Tibial nerve (tissue), 4 donors: ENCODE results near the gene GPC5. TPM values are rescaled to one million over a fixed set of nuclear protein-coding genes. Genes with fewer than 3 reads are reported as not detected.

ENCODE experiments used
- DNase-seq, 2 donors: peaks; one replicate each; pipeline ENCODE4 v3.0.0-alpha.2; 2019; ENCODE audit warnings: low spot score in 2 of 2
- H3K27ac ChIP-seq, 4 donors: fragments of 200-600 bp; sonication (generic) in 3 of 4; one replicate each; pipeline ENCODE4 v1.5.1; 2017 to 2019; ENCODE audit warnings: mild to moderate bottlenecking in 1 of 4
- H3K27me3 ChIP-seq, 2 donors: fragments of 200-600 bp; sonication (generic) in 1 of 2; one replicate each; pipeline versions ENCODE4 v1.5.1 to v1.6.0; 2017 to 2019
- H3K36me3 ChIP-seq, 3 donors: fragments of 200-600 bp; sonication (generic); one replicate each; pipeline ENCODE4 v1.5.1; 2018 to 2019
- H3K4me1 ChIP-seq, 4 donors: fragments of 200-600 bp; sonication (generic) in 3 of 4; one replicate each; pipeline ENCODE4 v1.5.1; 2017 to 2019
- H3K4me3 ChIP-seq, 4 donors: fragments of 200-600 bp; sonication (generic) in 3 of 4; one replicate each; pipeline ENCODE4 v1.5.1; 2017 to 2019; ENCODE audit warnings: mild to moderate bottlenecking in 1 of 4, moderate library complexity in 1 of 4
- H3K9me3 ChIP-seq, 4 donors: fragments of 200-600 bp; sonication (generic) in 3 of 4; one replicate each; pipeline ENCODE4 v1.5.1; 2017 to 2019
- CTCF ChIP-seq, 5 experiments: fragments of 200-600 bp in 3 of 5; fragments of 450-650 bp in 2 of 5; sonication (generic) in 3 of 5; IDR thresholded peaks; one replicate each; pipeline ENCODE4 v1.5.1; 2016 to 2019; ENCODE audit warnings: antibody characterized with exemption in 5 of 5, mild to moderate bottlenecking in 3 of 5, moderate library complexity in 2 of 5
- EP300 ChIP-seq, 2 donors: sonication (generic); formaldehyde crosslinking; IDR thresholded peaks; one replicate each; pipeline ENCODE4 v1.6.1; 2017; ENCODE audit warnings: antibody characterized with exemption in 2 of 2, mild to moderate bottlenecking in 1 of 2
- POLR2A ChIP-seq, 2 donors: fragments of 450-650 bp; IDR thresholded peaks; one replicate each; pipeline ENCODE4 v1.6.1; 2017; ENCODE audit warnings: antibody characterized with exemption in 2 of 2, mild to moderate bottlenecking in 2 of 2, moderate library complexity in 2 of 2
- WGBS, 2 donors: methylation state at CpG; one replicate each; pipeline ENCODE4 v1.1.5; 2018; 5-methylcytosine and 5-hydroxymethylcytosine counted together
- total RNA-seq, 4 donors: library from RNA; depleted of rRNA; stranded (reverse); fragments of >200 nt; gene quantifications; one replicate each; pipeline ENCODE4 v1.1.0, GENCODE V29; 2016

Gene GPC5
- total RNA-seq, 4 donors from 2014 or later, result 3.7 to 5.7 (median 4.2) TPM; not detected in 1

- no peaks in the 10 kb centered on the region for H3K9me3 ChIP-seq
- WGBS, 2 donors, result 81 to 87% methylated on average over 7 of the region's 7 CpGs
- no peaks in the 10 kb centered on the region for H3K4me1 ChIP-seq
- no peak for DNase-seq
- no peak for TF ChIP-seq EP300 (IDR thresholded peaks at IDR 0.05)
- no peak for TF ChIP-seq POLR2A (IDR thresholded peaks at IDR 0.05)
- TF ChIP-seq CTCF (IDR thresholded peaks at IDR 0.05), result no peak
- no peak overlapping the region for H3K27ac ChIP-seq
- no peaks in the 10 kb centered on the region for H3K27me3 ChIP-seq
- no peaks in the 10 kb centered on the region for H3K36me3 ChIP-seq
- H3K4me3 ChIP-seq, result no peak overlapping the region
Observed at GRCh38 chr13:92488249-92488852, 1089.9 kb downstream of the GPC5 start.

GRCh38 chr13:92491839-92492238 lies 1093.4 kb downstream of the GPC5 start:
- Histone ChIP-seq H3K36me3 (no peaks in the 10 kb centered on the region), H3K4me1 (no peaks in the 10 kb centered on the region), H3K27ac (no peak overlapping the region), H3K4me3 (no peak overlapping the region), H3K27me3 (no peaks in the 10 kb centered on the region), H3K9me3 (no peaks in the 10 kb centered on the region)
- DNase-seq, result no peak
- TF ChIP-seq CTCF (IDR thresholded peaks at IDR 0.05), result no peak
- no peak for TF ChIP-seq POLR2A (IDR thresholded peaks at IDR 0.05)
- TF ChIP-seq EP300 (IDR thresholded peaks at IDR 0.05), result no peak

GRCh38 chr13:92494915-92495314 lies 1096.5 kb downstream of the GPC5 start:
- Histone ChIP-seq H3K27me3 (no peaks in the 10 kb centered on the region), H3K4me3 (no peak overlapping the region), H3K9me3 (peaks cover 0 to under 1% (median 0%) of the 10 kb centered on the region in 4 donors), H3K27ac (no peak overlapping the region), H3K4me1 (no peaks in the 10 kb centered on the region), H3K36me3 (no peaks in the 10 kb centered on the region)
- no peak for TF ChIP-seq POLR2A (IDR thresholded peaks at IDR 0.05)
- TF ChIP-seq CTCF (IDR thresholded peaks at IDR 0.05), result no peak
- no peak for TF ChIP-seq EP300 (IDR thresholded peaks at IDR 0.05)
- 89 to 90% methylated on average over 2 of the region's 2 CpGs for WGBS, 2 donors
- no peak for DNase-seq

GRCh38 chr13:92500192-92500591 lies 1101.8 kb downstream of the GPC5 start:
- DNase-seq, result no peak
- WGBS, 2 donors, result 34 to 44% methylated on average over 6 of the region's 6 CpGs
- Histone ChIP-seq H3K27ac (no peak overlapping the region), H3K36me3 (no peaks in the 10 kb centered on the region), H3K4me1 (no peaks in the 10 kb centered on the region), H3K27me3 (no peaks in the 10 kb centered on the region), H3K9me3 (peaks cover 0 to 4% (median 0%) of the 10 kb centered on the region in 4 donors), H3K4me3 (no peak overlapping the region)
- TF ChIP-seq CTCF (IDR thresholded peaks at IDR 0.05) (no peak), POLR2A (IDR thresholded peaks at IDR 0.05) (no peak), EP300 (IDR thresholded peaks at IDR 0.05) (no peak)

- H3K4me1 ChIP-seq, result no peaks in the 10 kb centered on the region
- no peak overlapping the region for H3K4me3 ChIP-seq
- no peak for TF ChIP-seq CTCF (IDR thresholded peaks at IDR 0.05)
- TF ChIP-seq POLR2A (IDR thresholded peaks at IDR 0.05), result no peak
- no peak for TF ChIP-seq EP300 (IDR thresholded peaks at IDR 0.05)
- no peaks in the 10 kb centered on the region for H3K27me3 ChIP-seq
- no peak overlapping the region for H3K27ac ChIP-seq
- no peaks in the 10 kb centered on the region for H3K9me3 ChIP-seq
- no peak for DNase-seq
- no peaks in the 10 kb centered on the region for H3K36me3 ChIP-seq
- 59 to 70% methylated on average over 2 of the region's 2 CpGs for WGBS, 2 donors
Observed at GRCh38 chr13:92510416-92510815, 1112.0 kb downstream of the GPC5 start.
